ENCODE results near the gene RBM19.

RBM19 gene

DNA sequence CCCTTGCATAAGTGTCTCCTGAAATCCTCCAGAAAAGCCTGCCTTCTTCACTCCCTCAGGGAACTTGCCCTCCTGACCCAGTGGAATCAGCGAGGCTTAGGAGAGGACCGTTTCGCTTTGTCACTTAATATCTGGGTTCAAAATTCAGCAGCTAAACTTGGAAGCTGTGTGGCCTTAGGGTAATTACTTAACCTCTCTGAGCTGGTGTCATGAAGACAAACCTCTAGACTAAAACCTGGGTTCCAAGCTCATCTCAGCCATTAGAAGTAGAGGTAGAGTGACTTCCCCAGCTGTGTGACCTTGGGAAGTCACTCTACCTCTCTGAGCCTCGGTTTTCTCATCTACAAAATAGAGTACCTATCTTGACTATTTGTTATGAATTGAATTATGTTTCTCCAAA, 18.3 kb upstream of the RBM19 start:
- Histone ChIP-seq H3K4me1 (ENCODE audit: low read depth, poor library complexity, severe bottlenecking) (no peaks in the 10 kb centered on the region), H2AFZ (ENCODE audit: low read depth) (no peak overlapping the region), H3K9ac (no peak overlapping the region), H3K4me2 (no peak overlapping the region), H4K20me1 (ENCODE audit: insufficient read depth) (no peaks in the 10 kb centered on the region), H3K36me3 (ENCODE audit: insufficient read depth) (no peaks in the 10 kb centered on the region), H3K27ac (no peak overlapping the region), H3K4me3 (IDR thresholded peaks at IDR 0.05; ENCODE audit: insufficient read depth, low read depth, low read length) (no peak overlapping the region), H3K79me2 (ENCODE audit: insufficient read depth, low read depth) (no peaks in the 10 kb centered on the region), H3K27me3 (ENCODE audit: insufficient read depth, low read depth) (no peaks in the 10 kb centered on the region)
- TF ChIP-seq CTCF (conservative IDR thresholded peaks at IDR 0.05; ENCODE audit: low read depth, low read length): no peak

- Histone ChIP-seq H3K4me1 (ENCODE audit: low read depth, poor library complexity, severe bottlenecking) (no peaks in the 10 kb centered on the region), H2AFZ (ENCODE audit: low read depth) (no peak overlapping the region), H3K36me3 (ENCODE audit: insufficient read depth) (no peaks in the 10 kb centered on the region), H4K20me1 (ENCODE audit: insufficient read depth) (no peaks in the 10 kb centered on the region), H3K79me2 (ENCODE audit: insufficient read depth, low read depth) (no peaks in the 10 kb centered on the region), H3K27ac (no peak overlapping the region), H3K27me3 (ENCODE audit: insufficient read depth, low read depth) (no peaks in the 10 kb centered on the region), H3K4me3 (IDR thresholded peaks at IDR 0.05; ENCODE audit: insufficient read depth, low read depth, low read length) (no peak overlapping the region), H3K4me2 (no peak overlapping the region), H3K9ac (no peak overlapping the region)
- no peak for TF ChIP-seq CTCF (conservative IDR thresholded peaks at IDR 0.05; ENCODE audit: low read depth, low read length)
These were observed 17.8 kb upstream of the RBM19 start for GRCh38 chr12:113983777-113984448.

GRCh38 chr12:113983265-113983664, 17.1 kb upstream of the RBM19 start:
- Histone ChIP-seq H3K4me1 (ENCODE audit: low read depth, poor library complexity, severe bottlenecking) (no peaks in the 10 kb centered on the region), H3K4me2 (no peak overlapping the region), H3K9ac (no peak overlapping the region), H3K79me2 (ENCODE audit: insufficient read depth, low read depth) (no peaks in the 10 kb centered on the region), H3K4me3 (IDR thresholded peaks at IDR 0.05; ENCODE audit: insufficient read depth, low read depth, low read length) (no peak overlapping the region), H3K27me3 (ENCODE audit: insufficient read depth, low read depth) (no peaks in the 10 kb centered on the region), H2AFZ (ENCODE audit: low read depth) (no peak overlapping the region), H4K20me1 (ENCODE audit: insufficient read depth) (no peaks in the 10 kb centered on the region), H3K27ac (no peak overlapping the region), H3K36me3 (ENCODE audit: insufficient read depth) (no peaks in the 10 kb centered on the region)
- TF ChIP-seq CTCF (conservative IDR thresholded peaks at IDR 0.05; ENCODE audit: low read depth, low read length): no peak

- Histone ChIP-seq H3K4me1 (ENCODE audit: low read depth, poor library complexity, severe bottlenecking) (no peaks in the 10 kb centered on the region), H3K27ac (no peak overlapping the region), H3K9ac (no peak overlapping the region), H3K79me2 (ENCODE audit: insufficient read depth, low read depth) (no peaks in the 10 kb centered on the region), H2AFZ (ENCODE audit: low read depth) (no peak overlapping the region), H3K36me3 (ENCODE audit: insufficient read depth) (no peaks in the 10 kb centered on the region), H3K4me2 (no peak overlapping the region), H3K27me3 (ENCODE audit: insufficient read depth, low read depth) (no peaks in the 10 kb centered on the region), H4K20me1 (ENCODE audit: insufficient read depth) (no peaks in the 10 kb centered on the region), H3K4me3 (IDR thresholded peaks at IDR 0.05; ENCODE audit: insufficient read depth, low read depth, low read length) (no peak overlapping the region)
- TF ChIP-seq CTCF (conservative IDR thresholded peaks at IDR 0.05; ENCODE audit: low read depth, low read length): no peak
These were observed 15.8 kb upstream of the RBM19 start for GRCh38 chr12:113981876-113982275.
